ENCODE data around the gene PRAMEF25. TPM values are rescaled to one million over a fixed set of nuclear protein-coding genes. Genes with fewer than 3 reads are reported as not detected.
"Not testable (repeated sequence)": the region's sequence is repeated elsewhere in the genome, so short reads cannot be mapped to it uniquely, and the experiment has no call there.

Gene PRAMEF25
- total RNA-seq (not detected), polyA plus RNA-seq (not detected)
- long read RNA-seq, donor 1: 0 reads
- long read RNA-seq, donor 2: 0 reads

DNA sequence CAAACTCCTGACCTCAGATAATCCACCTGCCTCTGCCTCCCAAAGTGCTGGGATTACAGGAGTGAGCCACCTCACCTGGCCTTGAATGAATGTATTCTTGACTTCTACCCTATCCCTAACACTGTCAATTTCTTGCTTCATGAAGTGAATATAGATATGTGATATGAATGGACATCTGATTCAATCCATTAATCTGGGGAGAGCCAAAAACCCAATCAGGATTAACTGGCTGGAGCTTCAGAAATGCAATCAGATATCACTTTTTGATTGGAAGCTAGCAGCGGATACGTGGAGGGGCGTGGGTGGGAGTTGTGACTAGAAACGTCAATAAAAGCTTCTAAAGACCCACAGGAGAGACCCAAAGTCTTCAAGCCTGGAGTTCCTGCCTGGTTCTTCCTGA lies at the start of gene PRAMEF25:
TSS of gene PRAMEF25 (plus strand) at position 301 of the 400 bp plus-strand sequence. CDS start 2,920 bp downstream, outside the sequence.
- DNase-seq; intact Hi-C loops (cut with DNase I); H3K27me3 ChIP-seq (ENCODE audit: insufficient read depth in 3 of 3, low read length in 2 of 3); H3K27ac ChIP-seq; H3K4me3 ChIP-seq; ATAC-seq; H3K36me3 ChIP-seq (ENCODE audit: insufficient read depth in 1 of 2, low read depth in 1 of 2); H3K9me3 ChIP-seq; H3K4me1 ChIP-seq: not testable (repeated sequence)
- no CpG with 5 or more reads among the region's 4 CpGs for WGBS, 3 donors

DNA sequence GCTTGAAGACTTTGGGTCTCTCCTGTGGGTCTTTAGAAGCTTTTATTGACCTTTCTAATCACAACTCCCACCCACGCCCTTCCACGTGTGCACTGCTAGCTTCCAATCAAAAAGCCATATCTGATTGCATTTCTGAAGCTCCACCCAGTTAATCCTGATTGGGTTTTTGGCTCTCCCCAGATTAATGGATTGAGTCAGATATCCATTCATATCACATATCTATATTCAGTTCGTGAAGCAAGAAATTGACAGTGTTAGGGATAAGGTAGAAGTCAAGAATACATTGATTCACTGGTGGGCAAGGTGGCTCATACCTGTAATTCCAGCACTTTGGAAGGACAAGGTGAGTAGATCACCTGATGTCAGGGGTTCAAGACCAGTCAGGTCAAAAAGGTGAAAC lies 14.1 kb upstream of the PRAMEF25 start, which contains the start of gene PRAMEF27:
TSS of gene PRAMEF27 (minus strand) at position 101 of the 400 bp plus-strand sequence. CDS start 2,916 bp downstream, outside the sequence.
- ATAC-seq, DNase-seq: not testable (repeated sequence)

GRCh38 chr1:13116754-13117153 lies 46.2 kb downstream of the PRAMEF25 start, which contains the start of gene HNRNPCL2:
TSS of gene HNRNPCL2 (minus strand) at chr1:13116854. CDS start at chr1:13116400, 454 bp downstream.
- H3K36me3 ChIP-seq (ENCODE audit: insufficient read depth in 1 of 2, low read depth in 1 of 2); DNase-seq; intact Hi-C loops (cut with DNase I): not testable (repeated sequence)

More for the DNA sequence above, 14.1 kb upstream of the PRAMEF25 start, which contains the start of gene PRAMEF27:
- H3K27ac ChIP-seq; H3K36me3 ChIP-seq (ENCODE audit: insufficient read depth in 1 of 2, low read depth in 1 of 2); H3K4me1 ChIP-seq; H3K9me3 ChIP-seq; H3K27me3 ChIP-seq (ENCODE audit: insufficient read depth in 3 of 3, low read length in 2 of 3); H3K4me3 ChIP-seq; intact Hi-C loops (cut with DNase I): not testable (repeated sequence)
- 66 to 84% (median 82%) methylated on average over 3 of the region's 3 CpGs for WGBS, 3 donors

More at GRCh38 chr1:13116754-13117153, 46.2 kb downstream of the PRAMEF25 start, which contains the start of gene HNRNPCL2:
- not testable (repeated sequence) for ATAC-seq, H3K27ac ChIP-seq, H3K4me3 ChIP-seq, H3K4me1 ChIP-seq, H3K9me3 ChIP-seq
- H3K27me3 ChIP-seq (ENCODE audit: insufficient read depth in 3 of 3, low read length in 2 of 3): peaks cover 0 to 12% (median 4%) of the 10 kb centered on the region in 3 donors
- 89 to 95% (median 90%) methylated on average over 6 of the region's 6 CpGs for WGBS, 3 donors

Other genes starting within 250 kb of the PRAMEF25 start
- gene PRAMEF11, start 239.4 kb upstream of the PRAMEF25 start, total RNA-seq: not detected
- not detected for gene PRAMEF11, start 239.4 kb upstream of the PRAMEF25 start, polyA plus RNA-seq
- not detected for gene HNRNPCL1, start 222.1 kb upstream of the PRAMEF25 start, total RNA-seq
- not detected for gene HNRNPCL1, start 222.1 kb upstream of the PRAMEF25 start, polyA plus RNA-seq
- gene PRAMEF2, start 213.7 kb upstream of the PRAMEF25 start, total RNA-seq: not detected
- gene PRAMEF2, start 213.7 kb upstream of the PRAMEF25 start, polyA plus RNA-seq: not detected
- gene PRAMEF4, start 184.6 kb upstream of the PRAMEF25 start, total RNA-seq: not detected
- gene PRAMEF4, start 184.6 kb upstream of the PRAMEF25 start, polyA plus RNA-seq: not detected
- not detected for gene PRAMEF10, start 172.5 kb upstream of the PRAMEF25 start, total RNA-seq
- not detected for gene PRAMEF10, start 172.5 kb upstream of the PRAMEF25 start, polyA plus RNA-seq
- gene PRAMEF7, start 154.2 kb upstream of the PRAMEF25 start, total RNA-seq: not detected
- gene PRAMEF7, start 154.2 kb upstream of the PRAMEF25 start, polyA plus RNA-seq: not detected
- not detected for gene PRAMEF6, start 123.2 kb upstream of the PRAMEF25 start, total RNA-seq
- gene PRAMEF6, start 123.2 kb upstream of the PRAMEF25 start, polyA plus RNA-seq: not detected
- gene PRAMEF27, start 14.2 kb upstream of the PRAMEF25 start, total RNA-seq: not detected
- not detected for gene PRAMEF27, start 14.2 kb upstream of the PRAMEF25 start, polyA plus RNA-seq
- gene HNRNPCL3, start 10.0 kb upstream of the PRAMEF25 start, total RNA-seq: not detected
- gene HNRNPCL3, start 10.0 kb upstream of the PRAMEF25 start, polyA plus RNA-seq: not detected
- not detected for gene HNRNPCL2, start 46.1 kb downstream of the PRAMEF25 start, total RNA-seq
- not detected for gene HNRNPCL2, start 46.1 kb downstream of the PRAMEF25 start, polyA plus RNA-seq
- not detected for gene PRAMEF26, start 85.2 kb downstream of the PRAMEF25 start, total RNA-seq
- gene PRAMEF26, start 85.2 kb downstream of the PRAMEF25 start, polyA plus RNA-seq: not detected
- gene HNRNPCL4, start 94.9 kb downstream of the PRAMEF25 start, total RNA-seq: not detected
- gene HNRNPCL4, start 94.9 kb downstream of the PRAMEF25 start, polyA plus RNA-seq: not detected
- not detected for gene PRAMEF9, start 101.1 kb downstream of the PRAMEF25 start, total RNA-seq
- gene PRAMEF9, start 101.1 kb downstream of the PRAMEF25 start, polyA plus RNA-seq: not detected
- gene PRAMEF13, start 130.6 kb downstream of the PRAMEF25 start, total RNA-seq: not detected
- not detected for gene PRAMEF13, start 130.6 kb downstream of the PRAMEF25 start, polyA plus RNA-seq
- gene PRAMEF18, start 155.4 kb downstream of the PRAMEF25 start, total RNA-seq: not detected
- gene PRAMEF18, start 155.4 kb downstream of the PRAMEF25 start, polyA plus RNA-seq: not detected
- gene PRAMEF5, start 183.4 kb downstream of the PRAMEF25 start, total RNA-seq: not detected
- not detected for gene PRAMEF5, start 183.4 kb downstream of the PRAMEF25 start, polyA plus RNA-seq
- not detected for gene PRAMEF8, start 214.4 kb downstream of the PRAMEF25 start, total RNA-seq
- not detected for gene PRAMEF8, start 214.4 kb downstream of the PRAMEF25 start, polyA plus RNA-seq
- gene PRAMEF33, start 232.8 kb downstream of the PRAMEF25 start, total RNA-seq: not detected
- not detected for gene PRAMEF33, start 232.8 kb downstream of the PRAMEF25 start, polyA plus RNA-seq
- gene PRAMEF15, start 244.8 kb downstream of the PRAMEF25 start, total RNA-seq: not detected
- gene PRAMEF15, start 244.8 kb downstream of the PRAMEF25 start, polyA plus RNA-seq: not detected

Measured in psoas muscle (tissue), 8 donors.